ENCODE results near the gene DNAJA3. TPM values are rescaled to one million over a fixed set of nuclear protein-coding genes. Genes with fewer than 3 reads are reported as not detected.
A peak's percentile ranks its signal among the peaks of the same experiment; 100 is the strongest.

Gene DNAJA3
- total RNA-seq, 1 experiment from 2014 or later: 101 TPM

DNA sequence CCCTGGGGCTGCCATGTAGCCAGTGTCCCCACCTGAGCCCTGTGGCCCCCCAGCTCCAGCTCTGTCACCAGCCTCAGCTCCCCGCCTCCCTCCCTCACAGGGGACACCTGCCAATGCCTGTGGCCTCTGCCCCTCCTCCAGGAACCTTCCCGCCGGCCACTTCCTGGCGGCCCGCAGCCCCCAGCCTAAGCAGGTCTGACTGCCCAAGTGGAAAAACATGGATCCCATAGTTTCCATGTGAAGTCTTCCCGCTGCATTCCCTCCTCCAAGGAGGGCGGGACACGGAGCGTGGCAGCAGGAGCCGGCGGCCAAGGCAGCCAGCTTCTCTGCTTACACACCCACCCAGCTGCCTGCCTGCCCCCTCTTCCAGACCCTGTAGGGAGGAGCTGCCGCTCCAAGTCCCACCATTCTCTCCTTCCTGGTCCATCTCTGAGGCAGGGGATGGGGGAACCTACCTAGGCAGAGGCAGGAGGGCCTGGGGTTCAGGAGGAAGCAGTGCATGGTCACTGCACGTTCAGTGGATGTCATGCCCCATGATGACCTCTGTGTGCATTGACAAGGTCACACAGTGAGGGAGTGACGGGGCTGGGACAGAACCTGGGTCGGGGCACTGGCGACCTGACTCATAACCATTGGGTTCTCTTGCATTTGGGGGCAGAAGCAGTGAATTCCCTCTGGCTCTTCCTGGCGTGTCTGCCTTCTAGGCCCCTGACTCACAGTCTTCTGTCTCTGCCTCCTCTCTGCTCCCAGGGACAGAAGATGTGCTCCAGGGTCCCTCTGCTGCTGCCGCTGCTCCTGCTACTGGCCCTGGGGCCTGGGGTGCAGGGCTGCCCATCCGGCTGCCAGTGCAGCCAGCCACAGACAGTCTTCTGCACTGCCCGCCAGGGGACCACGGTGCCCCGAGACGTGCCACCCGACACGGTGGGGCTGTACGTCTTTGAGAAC is 45.3 kb upstream of the DNAJA3 start:
- no TSS peak for BruUV-seq (replicated peaks)
- Histone ChIP-seq H3K27me3 (replicated peaks; ENCODE audit: insufficient read depth, low read depth, low read length, poor library complexity) (no peaks in the 10 kb centered on the region), H3K4me3 (ENCODE audit: low read depth, low read length, poor library complexity, severe bottlenecking) (no peak overlapping the region), H3K9me3 (ENCODE audit: low read depth, low read length, poor library complexity, severe bottlenecking) (no peaks in the 10 kb centered on the region), H3K36me3 (ENCODE audit: insufficient read depth, low read length, poor library complexity, severe bottlenecking) (no peaks in the 10 kb centered on the region), H3K4me1 (ENCODE audit: insufficient read depth, low read length, poor library complexity, severe bottlenecking) (no peaks in the 10 kb centered on the region), H3K27ac (ENCODE audit: low read depth, low read length, poor library complexity, severe bottlenecking) (peak overlapping the region; percentile 37)
- POLR2A ChIA-PET (ENCODE audit: low non-redundant PET): no interaction called here
- no peak for DNase-seq (ENCODE audit: low spot score)
- intact Hi-C loops (cut with micrococcal nuclease; ENCODE audit: unreplicated experiment): no loop called here
- CTCF ChIA-PET: interaction anchor here (0.7 kb wide), 1 partner anchor 47 kb away, joined by 7 read pairs; no protein-coding TSS in a partner anchor
- TF ChIP-seq, protein P1, sequence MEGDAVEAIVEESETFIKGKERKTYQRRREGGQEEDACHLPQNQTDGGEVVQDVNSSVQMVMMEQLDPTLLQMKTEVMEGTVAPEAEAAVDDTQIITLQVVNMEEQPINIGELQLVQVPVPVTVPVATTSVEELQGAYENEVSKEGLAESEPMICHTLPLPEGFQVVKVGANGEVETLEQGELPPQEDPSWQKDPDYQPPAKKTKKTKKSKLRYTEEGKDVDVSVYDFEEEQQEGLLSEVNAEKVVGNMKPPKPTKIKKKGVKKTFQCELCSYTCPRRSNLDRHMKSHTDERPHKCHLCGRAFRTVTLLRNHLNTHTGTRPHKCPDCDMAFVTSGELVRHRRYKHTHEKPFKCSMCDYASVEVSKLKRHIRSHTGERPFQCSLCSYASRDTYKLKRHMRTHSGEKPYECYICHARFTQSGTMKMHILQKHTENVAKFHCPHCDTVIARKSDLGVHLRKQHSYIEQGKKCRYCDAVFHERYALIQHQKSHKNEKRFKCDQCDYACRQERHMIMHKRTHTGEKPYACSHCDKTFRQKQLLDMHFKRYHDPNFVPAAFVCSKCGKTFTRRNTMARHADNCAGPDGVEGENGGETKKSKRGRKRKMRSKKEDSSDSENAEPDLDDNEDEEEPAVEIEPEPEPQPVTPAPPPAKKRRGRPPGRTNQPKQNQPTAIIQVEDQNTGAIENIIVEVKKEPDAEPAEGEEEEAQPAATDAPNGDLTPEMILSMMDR (conservative IDR thresholded peaks at IDR 0.05; ENCODE audit: low read depth, low read length): no peak
- TF ChIP-seq EZH2 (IDR thresholded peaks at IDR 0.05; ENCODE audit: borderline replicate concordance, low read depth, low read length, poor library complexity, severe bottlenecking): no peak

DNA sequence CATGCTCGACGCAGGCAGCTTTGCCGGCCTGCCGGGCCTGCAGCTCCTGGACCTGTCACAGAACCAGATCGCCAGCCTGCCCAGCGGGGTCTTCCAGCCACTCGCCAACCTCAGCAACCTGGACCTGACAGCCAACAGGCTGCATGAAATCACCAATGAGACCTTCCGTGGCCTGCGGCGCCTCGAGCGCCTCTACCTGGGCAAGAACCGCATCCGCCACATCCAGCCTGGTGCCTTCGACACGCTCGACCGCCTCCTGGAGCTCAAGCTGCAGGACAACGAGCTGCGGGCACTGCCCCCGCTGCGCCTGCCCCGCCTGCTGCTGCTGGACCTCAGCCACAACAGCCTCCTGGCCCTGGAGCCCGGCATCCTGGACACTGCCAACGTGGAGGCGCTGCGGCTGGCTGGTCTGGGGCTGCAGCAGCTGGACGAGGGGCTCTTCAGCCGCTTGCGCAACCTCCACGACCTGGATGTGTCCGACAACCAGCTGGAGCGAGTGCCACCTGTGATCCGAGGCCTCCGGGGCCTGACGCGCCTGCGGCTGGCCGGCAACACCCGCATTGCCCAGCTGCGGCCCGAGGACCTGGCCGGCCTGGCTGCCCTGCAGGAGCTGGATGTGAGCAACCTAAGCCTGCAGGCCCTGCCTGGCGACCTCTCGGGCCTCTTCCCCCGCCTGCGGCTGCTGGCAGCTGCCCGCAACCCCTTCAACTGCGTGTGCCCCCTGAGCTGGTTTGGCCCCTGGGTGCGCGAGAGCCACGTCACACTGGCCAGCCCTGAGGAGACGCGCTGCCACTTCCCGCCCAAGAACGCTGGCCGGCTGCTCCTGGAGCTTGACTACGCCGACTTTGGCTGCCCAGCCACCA is 44.4 kb upstream of the DNAJA3 start:
- Histone ChIP-seq H3K4me3 (ENCODE audit: low read depth, low read length, poor library complexity, severe bottlenecking) (no peak overlapping the region), H3K27me3 (replicated peaks; ENCODE audit: insufficient read depth, low read depth, low read length, poor library complexity) (no peaks in the 10 kb centered on the region), H3K4me1 (ENCODE audit: insufficient read depth, low read length, poor library complexity, severe bottlenecking) (peaks cover 5% of the 10 kb centered on the region), H3K27ac (ENCODE audit: low read depth, low read length, poor library complexity, severe bottlenecking) (no peak overlapping the region), H3K9me3 (ENCODE audit: low read depth, low read length, poor library complexity, severe bottlenecking) (no peaks in the 10 kb centered on the region), H3K36me3 (ENCODE audit: insufficient read depth, low read length, poor library complexity, severe bottlenecking) (no peaks in the 10 kb centered on the region)
- DNase-seq (ENCODE audit: low spot score): no peak
- ChIA-PET CTCF (no interaction called here), POLR2A (ENCODE audit: low non-redundant PET) (no interaction called here)
- TF ChIP-seq, protein P1 (conservative IDR thresholded peaks at IDR 0.05; ENCODE audit: low read depth, low read length): no peak
- no peak for TF ChIP-seq EZH2 (IDR thresholded peaks at IDR 0.05; ENCODE audit: borderline replicate concordance, low read depth, low read length, poor library complexity, severe bottlenecking)
- intact Hi-C loops (cut with micrococcal nuclease; ENCODE audit: unreplicated experiment): no loop called here
- BruUV-seq (replicated peaks): no TSS peak

DNA sequence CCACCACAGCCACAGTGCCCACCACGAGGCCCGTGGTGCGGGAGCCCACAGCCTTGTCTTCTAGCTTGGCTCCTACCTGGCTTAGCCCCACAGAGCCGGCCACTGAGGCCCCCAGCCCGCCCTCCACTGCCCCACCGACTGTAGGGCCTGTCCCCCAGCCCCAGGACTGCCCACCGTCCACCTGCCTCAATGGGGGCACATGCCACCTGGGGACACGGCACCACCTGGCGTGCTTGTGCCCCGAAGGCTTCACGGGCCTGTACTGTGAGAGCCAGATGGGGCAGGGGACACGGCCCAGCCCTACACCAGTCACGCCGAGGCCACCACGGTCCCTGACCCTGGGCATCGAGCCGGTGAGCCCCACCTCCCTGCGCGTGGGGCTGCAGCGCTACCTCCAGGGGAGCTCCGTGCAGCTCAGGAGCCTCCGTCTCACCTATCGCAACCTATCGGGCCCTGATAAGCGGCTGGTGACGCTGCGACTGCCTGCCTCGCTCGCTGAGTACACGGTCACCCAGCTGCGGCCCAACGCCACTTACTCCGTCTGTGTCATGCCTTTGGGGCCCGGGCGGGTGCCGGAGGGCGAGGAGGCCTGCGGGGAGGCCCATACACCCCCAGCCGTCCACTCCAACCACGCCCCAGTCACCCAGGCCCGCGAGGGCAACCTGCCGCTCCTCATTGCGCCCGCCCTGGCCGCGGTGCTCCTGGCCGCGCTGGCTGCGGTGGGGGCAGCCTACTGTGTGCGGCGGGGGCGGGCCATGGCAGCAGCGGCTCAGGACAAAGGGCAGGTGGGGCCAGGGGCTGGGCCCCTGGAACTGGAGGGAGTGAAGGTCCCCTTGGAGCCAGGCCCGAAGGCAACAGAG is 43.5 kb upstream of the DNAJA3 start:
- no peaks in the 10 kb centered on the region for H3K9me3 ChIP-seq (ENCODE audit: low read depth, low read length, poor library complexity, severe bottlenecking)
- no peaks in the 10 kb centered on the region for H3K27me3 ChIP-seq (replicated peaks; ENCODE audit: insufficient read depth, low read depth, low read length, poor library complexity)
- H3K4me3 ChIP-seq (ENCODE audit: low read depth, low read length, poor library complexity, severe bottlenecking): no peak overlapping the region
- no peak overlapping the region for H3K27ac ChIP-seq (ENCODE audit: low read depth, low read length, poor library complexity, severe bottlenecking)
- ChIA-PET CTCF (no interaction called here), POLR2A (ENCODE audit: low non-redundant PET) (no interaction called here)
- no TSS peak for BruUV-seq (replicated peaks)
- H3K36me3 ChIP-seq (ENCODE audit: insufficient read depth, low read length, poor library complexity, severe bottlenecking): no peaks in the 10 kb centered on the region
- TF ChIP-seq, protein P1 (conservative IDR thresholded peaks at IDR 0.05; ENCODE audit: low read depth, low read length): no peak
- TF ChIP-seq EZH2 (IDR thresholded peaks at IDR 0.05; ENCODE audit: borderline replicate concordance, low read depth, low read length, poor library complexity, severe bottlenecking): no peak
- no peak for DNase-seq (ENCODE audit: low spot score)
- peaks cover 14% of the 10 kb centered on the region for H3K4me1 ChIP-seq (ENCODE audit: insufficient read depth, low read length, poor library complexity, severe bottlenecking)
- intact Hi-C loops (cut with micrococcal nuclease; ENCODE audit: unreplicated experiment): no loop called here
